GM19463 (cell line): ENCODE data around the gene PLCL2.
"Not testable (repeated sequence)": the region's sequence is repeated elsewhere in the genome, so short reads cannot be mapped to it uniquely, and the experiment has no call there.

Experiments used
- ATAC-seq: cut with Tn5 transposase; IDR thresholded peaks from one replicate; pipeline ENCODE4 v1.9.1; 2021; ENCODE audit warnings: mild to moderate bottlenecking, moderate library complexity; ENCODE audit not compliant: unreplicated experiment

PLCL2 gene

DNA sequence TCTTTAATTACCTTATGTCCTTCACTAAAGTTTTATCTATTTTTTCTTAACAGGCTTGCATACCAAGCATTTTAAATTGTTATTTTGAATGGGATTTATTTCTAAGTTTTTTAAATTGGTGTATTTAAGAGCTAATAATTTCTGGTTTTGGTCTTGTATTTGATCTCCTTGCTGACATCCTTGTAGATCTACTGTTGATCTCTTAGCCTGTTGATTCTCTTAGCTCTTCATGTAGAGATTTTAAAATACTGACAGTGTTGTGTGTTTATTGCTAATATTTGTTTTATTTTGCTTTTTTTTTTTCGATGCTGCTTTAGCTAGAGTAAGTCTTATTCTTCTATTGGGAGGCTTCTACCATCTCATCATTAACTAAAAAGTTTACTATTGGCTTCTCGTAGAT lies 65.5 kb downstream of the PLCL2 start:
- ATAC-seq: no peak

DNA sequence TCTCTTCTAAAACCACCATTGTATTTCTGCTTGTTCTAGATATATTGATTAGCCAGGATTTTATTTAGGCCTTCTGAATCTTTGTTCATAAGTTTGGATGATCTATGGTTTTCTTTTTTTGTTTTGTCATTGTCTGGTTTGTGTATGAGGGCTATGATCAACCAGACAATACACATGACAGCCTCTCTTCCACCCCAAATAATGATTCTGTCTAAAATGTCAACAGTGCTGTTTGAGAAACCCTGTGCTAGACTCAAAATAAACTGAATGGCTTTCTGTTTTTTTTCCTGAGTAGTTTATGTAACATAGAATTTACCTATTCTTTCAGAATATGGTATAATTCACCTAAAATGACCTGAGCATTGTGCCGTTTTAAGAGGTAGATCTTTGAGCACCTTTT lies 66.1 kb downstream of the PLCL2 start:
- ATAC-seq: no peak

DNA sequence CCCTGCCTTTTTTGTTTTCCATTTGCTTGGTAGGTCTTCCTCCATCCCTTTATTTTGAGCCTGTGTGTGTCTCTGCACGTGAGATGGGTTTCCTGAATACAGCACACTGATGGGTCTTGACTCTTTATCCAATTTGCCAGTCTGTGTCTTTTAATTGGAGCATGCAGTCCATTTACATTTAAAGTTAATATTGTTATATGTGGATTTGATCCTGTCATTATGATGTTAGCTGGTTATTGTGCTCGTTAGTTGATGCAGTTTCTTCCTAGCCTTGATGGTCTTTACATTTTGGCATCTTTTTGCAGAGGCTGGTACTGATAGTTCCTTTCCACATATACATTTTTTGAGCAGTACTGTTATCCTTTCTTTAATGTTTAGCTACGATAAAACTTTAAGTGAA lies 73.1 kb downstream of the PLCL2 start:
- ATAC-seq: not testable (repeated sequence)

DNA sequence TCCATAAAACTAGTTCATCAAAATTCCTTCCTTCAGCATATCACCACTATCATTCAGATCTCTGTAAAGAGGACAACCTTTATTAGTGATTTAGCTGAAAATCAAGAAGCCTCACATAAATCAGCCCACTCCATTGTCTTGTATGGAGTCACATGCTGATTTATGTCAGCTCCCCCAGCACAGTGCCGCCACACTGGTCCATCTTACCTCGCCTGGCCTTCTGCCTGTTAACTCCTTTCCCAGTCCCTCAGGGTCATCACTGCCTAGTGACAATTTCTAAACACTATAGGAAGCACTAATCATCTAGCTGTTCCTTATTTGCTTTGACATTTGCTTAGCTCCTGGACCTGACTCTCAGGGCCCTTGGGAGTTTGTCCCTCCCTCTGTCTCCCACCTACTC lies 75.4 kb downstream of the PLCL2 start:
- no peak for ATAC-seq

DNA sequence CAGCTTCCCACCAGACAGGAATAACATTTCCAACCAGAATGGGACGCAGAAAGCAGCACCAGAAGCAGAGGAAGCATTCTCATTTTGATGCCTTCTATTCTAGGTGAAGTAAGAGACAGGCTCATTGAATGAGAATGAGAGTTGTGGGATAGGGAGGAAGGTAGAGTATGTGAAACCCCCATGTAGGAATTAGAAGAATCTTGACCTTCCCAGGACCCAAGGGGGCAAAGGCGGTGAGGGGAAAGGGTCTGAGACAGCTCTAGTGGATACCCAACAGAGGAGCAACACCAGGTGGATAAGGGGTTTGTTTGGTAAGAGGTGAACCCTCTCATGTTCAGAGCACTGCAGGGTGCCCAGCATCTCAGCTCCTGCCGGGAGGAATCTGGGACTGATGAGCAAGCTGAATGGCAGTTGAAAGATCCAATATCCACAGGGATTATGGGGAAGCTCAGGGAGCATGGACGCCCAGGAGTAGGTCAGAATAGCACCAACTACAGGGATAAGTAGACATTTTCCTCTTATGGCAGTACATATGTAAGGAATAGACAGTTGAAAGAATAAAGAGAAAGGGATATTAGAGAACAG lies 77.0 kb downstream of the PLCL2 start:
- no peak for ATAC-seq

DNA sequence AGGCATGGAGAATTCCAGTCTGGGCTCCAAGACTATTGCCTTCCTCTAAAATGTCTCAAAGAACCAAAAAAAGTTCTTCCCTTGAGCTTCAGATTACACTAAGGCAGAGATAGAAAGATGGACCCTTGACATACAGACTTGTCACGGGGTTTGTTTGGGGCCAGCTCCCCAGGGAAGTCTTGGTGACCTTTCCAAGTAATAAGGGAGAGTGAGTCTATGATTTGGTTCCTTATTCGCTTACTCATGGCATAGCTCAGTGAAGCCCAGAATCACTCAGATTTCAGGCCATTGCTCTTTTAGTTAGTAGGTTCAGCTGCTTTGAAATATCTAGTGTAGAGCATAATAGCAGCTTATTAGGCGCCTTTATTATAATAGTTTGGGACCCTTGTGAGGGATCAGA lies 90.3 kb downstream of the PLCL2 start:
- ATAC-seq: no peak

DNA sequence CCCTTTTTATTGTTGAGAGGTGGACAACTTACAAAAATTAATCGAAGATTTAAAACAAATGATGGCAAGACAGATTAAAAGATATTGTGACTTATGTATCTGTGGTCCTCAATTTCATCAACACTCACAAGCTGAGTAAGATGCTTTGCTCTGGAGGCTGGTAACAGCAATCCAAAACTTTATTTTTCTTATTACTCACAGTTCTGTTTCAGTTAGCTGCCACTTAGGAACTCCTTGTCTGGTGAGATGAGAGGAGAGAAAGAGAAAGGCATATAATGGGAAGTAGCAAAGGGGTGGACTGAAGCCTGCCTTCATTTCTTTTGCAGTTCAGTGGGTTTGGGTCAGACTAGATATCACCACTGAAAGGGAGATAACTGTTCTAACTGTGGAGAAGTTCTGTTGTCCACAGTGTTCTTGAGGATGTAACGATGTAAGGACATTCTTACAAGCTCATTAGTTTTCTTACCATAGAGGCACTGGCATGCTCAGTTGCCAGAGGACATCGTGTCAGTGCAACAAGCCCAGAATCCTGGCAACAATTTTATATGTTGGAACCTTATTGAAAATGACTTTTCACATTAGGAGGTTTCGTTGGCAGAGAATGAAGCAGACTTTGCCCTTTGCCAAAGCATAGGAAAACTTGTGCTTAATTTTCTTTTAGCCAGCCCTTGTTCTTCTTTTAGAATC lies 93.6 kb downstream of the PLCL2 start:
- ATAC-seq: no peak

DNA sequence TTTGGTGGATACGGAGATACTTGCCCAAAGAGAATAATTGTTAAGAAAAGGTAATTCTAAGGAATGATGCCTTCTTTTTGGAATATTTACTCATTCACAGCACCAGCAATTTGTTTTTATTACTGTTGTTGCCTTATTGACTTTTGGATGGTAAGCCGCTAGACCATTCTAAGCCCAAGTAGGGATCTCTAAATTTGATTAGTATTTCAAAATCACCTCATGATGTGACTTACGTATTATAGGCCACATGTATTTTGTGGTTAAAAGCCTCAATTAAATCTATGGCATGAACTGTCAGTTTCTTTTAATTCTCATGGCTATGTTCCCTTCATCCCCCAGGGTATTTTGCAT lies 94.1 kb downstream of the PLCL2 start:
- ATAC-seq: no peak

DNA sequence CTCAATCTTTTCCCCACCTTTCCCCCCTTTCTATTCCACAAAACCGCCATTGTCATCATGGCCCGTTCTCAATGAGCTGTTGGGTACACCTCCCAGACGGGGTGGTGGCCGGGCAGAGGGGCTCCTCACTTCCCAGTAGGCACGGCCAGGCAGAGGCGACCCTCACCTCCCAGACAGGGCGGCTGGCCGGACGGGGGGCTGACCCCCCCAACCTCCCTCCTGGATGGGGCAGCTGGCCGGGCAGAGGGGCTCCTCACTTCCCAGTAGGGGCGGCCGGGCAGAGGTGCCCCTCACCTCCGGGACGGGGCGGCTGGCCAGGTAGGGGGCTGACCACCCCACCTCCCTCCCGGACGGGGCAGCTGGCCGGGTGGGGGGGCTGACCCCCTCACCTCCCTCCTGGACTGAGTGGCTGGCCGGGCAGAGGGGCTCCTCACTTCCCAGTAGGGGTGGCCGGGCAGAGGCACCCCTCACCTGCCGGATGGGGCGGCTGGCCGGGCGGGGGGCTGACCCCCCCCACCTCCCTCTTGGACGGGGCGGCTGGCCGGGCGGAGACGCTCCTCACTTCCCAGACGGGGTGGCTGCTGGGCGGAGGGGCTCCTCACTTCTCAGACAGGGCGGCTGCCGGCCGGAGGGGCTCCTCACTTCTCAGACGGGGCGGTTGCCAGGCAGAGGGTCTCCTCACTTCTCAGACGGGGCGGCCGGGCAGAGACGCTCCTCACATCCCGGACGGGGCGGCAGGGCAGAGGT lies 95.2 kb downstream of the PLCL2 start:
- not testable (repeated sequence) for ATAC-seq

DNA sequence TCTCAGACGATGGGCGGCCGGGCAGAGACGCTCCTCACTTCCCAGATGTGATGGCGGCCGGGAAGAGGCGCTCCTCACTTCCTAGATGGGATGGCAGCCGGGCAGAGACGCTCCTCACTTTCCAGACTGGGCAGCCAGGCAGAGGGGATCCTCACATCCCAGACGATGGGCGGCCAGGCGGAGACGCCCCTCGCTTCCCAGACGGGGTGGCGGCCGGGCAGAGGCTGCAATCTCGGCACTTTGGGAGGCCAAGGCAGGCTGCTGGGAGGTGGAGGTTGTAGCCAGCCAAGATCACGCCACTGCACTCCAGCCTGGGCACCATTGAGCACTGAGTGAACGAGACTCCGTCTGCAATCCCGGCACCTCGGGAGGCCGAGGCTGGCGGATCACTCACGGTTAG lies 95.8 kb downstream of the PLCL2 start:
- ATAC-seq: not testable (repeated sequence)

DNA sequence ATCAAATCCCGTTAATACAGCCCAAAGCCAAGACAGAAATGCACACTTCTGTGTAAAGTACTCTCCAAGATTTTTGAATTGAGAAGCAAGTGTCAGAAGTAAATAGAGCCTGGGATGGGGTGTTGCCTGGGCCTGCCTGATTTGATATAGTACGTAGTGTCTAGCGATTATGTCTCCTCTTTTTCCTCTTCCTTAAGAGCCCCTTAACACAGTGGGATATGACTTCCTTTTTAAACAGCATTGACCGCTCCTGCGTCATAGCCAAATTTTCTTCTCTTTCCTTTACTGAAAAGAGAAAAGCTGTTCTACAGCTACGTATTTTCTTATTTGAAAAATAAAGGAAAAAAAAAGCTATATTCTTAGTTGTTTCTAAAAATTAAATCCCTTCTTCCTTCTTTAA lies 97.7 kb downstream of the PLCL2 start:
- no peak for ATAC-seq

DNA sequence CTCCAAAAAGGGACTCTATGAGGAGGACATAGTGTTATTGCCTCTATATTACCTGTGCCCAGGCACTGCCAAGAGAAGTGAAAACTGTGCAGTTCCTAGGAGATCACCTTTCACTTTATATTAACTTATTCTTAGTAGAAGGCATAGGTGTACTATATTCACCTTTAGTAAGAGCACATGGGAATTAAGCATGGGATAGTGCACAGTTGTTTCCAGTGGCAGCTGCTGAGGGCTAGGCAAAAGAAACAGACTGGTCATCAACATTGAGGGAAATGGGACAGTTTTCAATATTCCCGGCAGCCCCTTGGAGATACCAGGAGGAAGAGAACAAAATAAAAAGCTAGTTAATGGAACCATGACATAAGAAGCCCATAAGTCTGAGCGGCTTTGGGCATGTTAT lies 100.9 kb downstream of the PLCL2 start:
- ATAC-seq: no peak

DNA sequence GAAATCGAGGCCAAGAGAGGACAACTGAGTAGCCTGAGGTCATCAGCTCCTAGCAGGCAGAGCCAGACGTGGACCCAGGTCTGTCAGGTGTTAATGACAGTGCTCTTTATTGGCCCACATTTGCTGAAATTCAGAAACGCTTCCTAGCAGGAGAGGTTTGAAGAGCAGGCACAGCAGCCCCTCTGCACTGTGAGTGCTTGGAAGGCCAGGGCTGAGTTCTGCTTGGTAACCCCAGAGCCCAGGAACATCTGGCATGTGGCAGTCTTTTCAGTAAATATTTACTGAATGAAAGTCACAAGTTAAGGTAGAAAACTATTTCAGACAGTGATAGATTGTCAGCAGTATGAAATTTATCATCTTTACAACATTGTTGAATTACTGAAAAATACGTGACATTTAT lies 102.4 kb downstream of the PLCL2 start:
- ATAC-seq: no peak

DNA sequence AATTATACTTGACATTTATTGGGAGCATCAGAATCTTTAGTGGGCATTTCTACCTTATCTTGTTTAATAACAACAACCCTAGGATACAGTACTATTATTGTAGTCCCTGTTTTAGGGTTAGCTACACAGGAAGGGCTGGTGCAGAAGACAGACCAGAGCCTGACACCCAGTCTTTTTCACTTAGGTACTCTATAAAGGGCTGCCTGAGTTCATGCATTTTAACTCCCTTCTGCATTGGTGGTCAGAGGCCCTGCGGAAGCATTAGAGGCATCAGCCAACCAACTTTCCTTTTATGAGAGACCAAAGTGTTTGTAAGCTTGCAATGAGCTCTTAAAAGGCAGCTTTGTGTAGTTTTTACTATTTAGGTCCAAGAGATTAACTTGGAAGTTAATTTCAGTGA lies 105.4 kb downstream of the PLCL2 start:
- no peak for ATAC-seq

DNA sequence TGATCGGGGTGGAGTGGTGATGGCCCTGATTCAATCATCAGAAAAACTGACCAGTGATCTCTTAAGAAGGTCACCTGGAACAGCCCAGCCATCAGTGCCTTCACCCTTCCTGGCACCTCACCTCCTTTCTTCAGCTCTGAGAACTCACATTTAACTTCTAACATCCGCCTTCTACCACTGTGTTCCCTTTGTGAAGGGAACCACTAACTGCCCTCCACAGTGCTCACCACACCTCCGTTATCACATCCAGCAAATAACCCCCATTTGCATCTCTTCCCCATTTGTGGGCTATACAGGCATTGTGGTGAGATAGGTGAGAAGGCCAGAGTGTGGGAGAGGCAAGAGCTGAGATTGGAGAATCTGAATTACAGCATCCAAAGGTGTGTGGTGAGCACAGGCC lies 107.4 kb downstream of the PLCL2 start:
- ATAC-seq: no peak

DNA sequence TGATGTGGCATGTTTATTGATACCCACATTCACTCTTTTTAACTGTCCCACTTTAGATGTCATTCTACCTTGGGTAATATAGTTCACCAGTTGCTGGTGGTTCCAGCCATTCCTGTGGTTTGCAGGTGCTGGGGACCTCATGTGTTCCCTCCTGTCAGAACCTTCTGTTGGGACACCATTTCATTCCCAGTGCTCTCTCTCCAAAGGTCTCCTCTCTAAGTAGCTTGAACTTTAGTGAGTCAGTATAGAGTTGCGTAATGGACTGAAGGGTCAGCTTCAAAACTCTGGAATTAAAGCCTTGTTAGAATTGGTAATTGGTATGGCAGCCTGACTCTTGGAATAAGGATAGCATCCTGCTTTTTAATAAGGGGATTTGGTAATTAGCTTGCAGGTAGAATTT lies 108.5 kb downstream of the PLCL2 start:
- no peak for ATAC-seq

DNA sequence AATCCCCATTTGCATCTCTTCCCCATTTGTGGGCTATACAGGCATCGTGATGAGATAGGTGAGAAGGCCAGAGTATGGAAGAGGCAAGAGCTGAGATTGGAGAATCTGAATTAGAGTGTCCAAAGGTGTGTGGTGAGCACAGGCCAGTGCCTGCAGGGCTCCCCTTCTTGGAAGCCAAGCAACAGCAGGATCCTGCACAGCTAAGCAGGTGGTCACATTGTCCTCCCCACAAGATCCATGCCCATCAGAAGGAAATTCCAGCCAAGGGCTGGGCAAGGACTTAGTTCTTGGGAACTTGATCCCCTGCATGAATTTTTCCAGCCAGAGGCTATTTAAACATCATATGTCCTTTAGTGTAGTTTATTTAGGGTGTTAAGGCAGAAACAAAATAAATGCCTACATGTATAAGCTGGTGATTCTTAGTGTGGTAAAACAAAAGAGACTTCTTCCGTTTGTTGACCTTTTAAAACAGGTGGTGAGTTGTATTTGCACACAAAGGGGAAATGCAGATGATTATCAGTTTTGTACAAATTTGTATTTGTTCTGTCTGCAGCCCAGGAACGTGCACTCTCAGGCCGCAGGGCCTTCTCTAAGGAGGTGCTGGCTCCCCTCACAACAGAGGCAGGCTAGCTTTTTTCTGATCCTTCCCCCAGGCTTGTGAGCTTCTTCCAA lies 110.2 kb downstream of the PLCL2 start:
- no peak for ATAC-seq

DNA sequence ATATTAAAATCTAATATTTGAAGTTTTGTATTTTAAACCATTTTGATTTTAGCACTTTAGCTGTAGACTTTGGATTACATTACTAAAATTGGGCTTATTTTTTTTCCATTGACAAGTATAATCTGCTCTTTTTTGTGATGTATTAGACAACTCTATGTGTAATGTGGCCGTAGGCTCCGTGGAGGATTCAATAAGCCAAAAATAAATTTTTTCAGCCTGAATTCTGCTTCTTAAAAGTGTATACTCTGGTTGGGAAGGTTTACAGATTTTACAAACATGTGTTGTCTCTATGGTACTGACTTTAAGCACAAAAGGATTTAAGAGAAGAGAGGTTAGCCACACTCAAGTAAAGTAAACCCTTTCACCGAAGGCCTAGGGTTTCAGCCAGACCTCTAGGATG lies 110.8 kb downstream of the PLCL2 start:
- ATAC-seq: no peak

DNA sequence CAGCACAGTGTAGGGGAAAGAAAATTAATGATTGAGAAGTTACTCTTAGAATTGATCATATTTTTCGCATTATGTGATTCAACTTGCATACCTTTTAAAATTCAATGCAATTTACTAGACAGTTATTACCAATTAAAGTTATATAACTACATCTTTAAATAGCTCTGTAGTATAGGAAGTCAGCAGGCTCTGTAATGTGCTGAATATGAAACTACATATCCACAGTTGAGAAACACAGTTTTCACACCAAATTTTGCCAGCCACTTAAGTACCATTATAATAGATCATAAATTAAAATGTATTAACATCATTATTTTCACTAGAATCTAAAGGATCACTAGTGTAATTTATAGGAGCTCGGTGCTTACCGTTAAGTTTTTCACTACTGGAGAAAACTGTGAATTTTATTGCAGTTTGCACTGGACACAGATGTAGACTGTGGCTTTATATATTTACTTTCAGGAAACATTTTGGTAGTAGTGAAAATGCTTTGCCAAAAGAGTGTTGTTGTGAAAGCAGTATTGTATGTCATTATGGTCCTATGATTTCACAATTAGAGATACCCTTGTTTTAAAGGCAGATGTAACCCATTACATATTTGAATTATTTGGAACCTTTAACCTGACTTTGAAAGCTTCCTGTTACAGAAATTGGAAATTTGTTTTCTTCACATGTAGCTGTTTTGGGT lies 113.6 kb downstream of the PLCL2 start:
- ATAC-seq: no peak

DNA sequence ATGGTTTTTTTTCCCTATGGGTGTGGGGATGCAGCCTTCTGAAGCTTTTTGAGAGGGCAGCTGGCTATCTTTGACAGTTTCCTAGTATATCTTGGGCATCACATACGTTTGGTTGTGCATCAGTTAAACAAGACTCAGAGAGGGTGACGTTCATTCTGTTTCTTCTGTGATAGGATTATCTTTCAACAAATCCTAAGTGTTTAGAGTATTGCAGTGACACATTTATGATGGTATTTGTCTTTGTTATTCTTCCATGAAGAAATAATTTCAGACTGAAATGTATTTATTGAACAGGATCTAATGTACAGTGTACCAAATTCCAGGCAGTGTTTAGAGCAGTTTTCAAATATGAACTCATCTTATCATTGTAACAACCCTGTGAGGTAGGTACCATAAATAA lies 114.4 kb downstream of the PLCL2 start:
- no peak for ATAC-seq

DNA sequence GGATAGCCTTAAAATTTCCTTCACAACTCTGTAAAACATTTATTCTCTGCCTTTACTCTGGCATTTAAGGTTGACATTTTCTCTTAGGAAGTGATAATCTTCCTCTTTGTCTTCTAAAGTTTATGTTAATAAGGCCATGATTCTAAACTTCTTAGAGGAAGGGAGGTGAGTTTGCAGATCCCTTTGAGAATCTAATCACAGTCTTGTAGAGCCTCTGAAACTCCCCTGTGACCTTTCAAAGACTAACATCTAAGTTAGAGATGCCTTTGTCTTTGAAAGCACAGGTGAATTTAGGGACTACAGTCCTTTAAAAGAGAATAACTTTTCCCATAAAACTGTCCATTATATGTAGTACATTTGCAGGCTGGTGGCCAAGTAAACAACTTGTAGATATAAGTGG lies 115.1 kb downstream of the PLCL2 start:
- ATAC-seq: no peak
